Activated B cell treated with CpG ODN at 0.5 μM for 24 hours (primary cell): ENCODE measurements around the gene PSD4. TPM values are rescaled to one million over a fixed set of nuclear protein-coding genes. Genes with fewer than 3 reads are reported as not detected.

Experiments
- ATAC-seq: fragments of 200-7000 bp; cut with Tn5 transposase; one replicate; pipeline ENCODE4 v1.10.0; 2021; ENCODE audit warnings: low read depth, mild to moderate bottlenecking, moderate library complexity
- CTCF ChIA-PET: fragments of 350-600 bp; sonication (Branson Sonifier 250); formaldehyde crosslinking; loops from one replicate; lab custom pipeline; 2021; ENCODE audit warnings: antibody characterized with exemption; lab: Charles Lee
- POLR2A ChIA-PET: fragments of 350-600 bp; sonication (Branson Sonifier 250); formaldehyde crosslinking; loops from one replicate; lab custom pipeline; 2021; ENCODE audit warnings: antibody characterized with exemption; lab: Charles Lee
- DNase-seq: peaks from one replicate; pipeline ENCODE4 v3.0.0; 2022
- H3K27ac Mint-ChIP-seq: one replicate; pipeline ENCODE4 v1.8.0; 2020; ENCODE audit warnings: mixed read lengths
- H3K27me3 Mint-ChIP-seq: one replicate; pipeline ENCODE4 v1.8.0; 2021; ENCODE audit warnings: mixed read lengths
- H3K36me3 Mint-ChIP-seq: one replicate; pipeline ENCODE4 v1.8.0; 2021; ENCODE audit warnings: low read depth, mixed read lengths
- H3K4me1 Mint-ChIP-seq: one replicate; pipeline ENCODE4 v1.8.0; 2021; ENCODE audit warnings: mixed read lengths
- H3K4me3 Mint-ChIP-seq: one replicate; pipeline ENCODE4 v1.8.0; 2020; ENCODE audit warnings: mild to moderate bottlenecking, mixed read lengths
- H3K9me3 Mint-ChIP-seq: one replicate; pipeline ENCODE4 v1.8.0; 2020; ENCODE audit warnings: mixed read lengths
- CTCF ChIP-seq: fragments of 200-600 bp; IDR thresholded peaks from one replicate; pipeline ENCODE4 v1.8.0; 2022; ENCODE audit warnings: antibody characterized with exemption, mild to moderate bottlenecking
- intact Hi-C: fragments of 100-400 bp; cut with micrococcal nuclease; formaldehyde crosslinking; loops from one replicate; pipeline ENCODE4 v1.15.1; 2024
- total RNA-seq: library from RNA; stranded (reverse); gene quantifications from 2 replicates; pipeline ENCODE4 v1.2.3, GENCODE V29; 2022

PSD4 gene
- total RNA-seq: 161 and 182 TPM in 2 replicates

DNA sequence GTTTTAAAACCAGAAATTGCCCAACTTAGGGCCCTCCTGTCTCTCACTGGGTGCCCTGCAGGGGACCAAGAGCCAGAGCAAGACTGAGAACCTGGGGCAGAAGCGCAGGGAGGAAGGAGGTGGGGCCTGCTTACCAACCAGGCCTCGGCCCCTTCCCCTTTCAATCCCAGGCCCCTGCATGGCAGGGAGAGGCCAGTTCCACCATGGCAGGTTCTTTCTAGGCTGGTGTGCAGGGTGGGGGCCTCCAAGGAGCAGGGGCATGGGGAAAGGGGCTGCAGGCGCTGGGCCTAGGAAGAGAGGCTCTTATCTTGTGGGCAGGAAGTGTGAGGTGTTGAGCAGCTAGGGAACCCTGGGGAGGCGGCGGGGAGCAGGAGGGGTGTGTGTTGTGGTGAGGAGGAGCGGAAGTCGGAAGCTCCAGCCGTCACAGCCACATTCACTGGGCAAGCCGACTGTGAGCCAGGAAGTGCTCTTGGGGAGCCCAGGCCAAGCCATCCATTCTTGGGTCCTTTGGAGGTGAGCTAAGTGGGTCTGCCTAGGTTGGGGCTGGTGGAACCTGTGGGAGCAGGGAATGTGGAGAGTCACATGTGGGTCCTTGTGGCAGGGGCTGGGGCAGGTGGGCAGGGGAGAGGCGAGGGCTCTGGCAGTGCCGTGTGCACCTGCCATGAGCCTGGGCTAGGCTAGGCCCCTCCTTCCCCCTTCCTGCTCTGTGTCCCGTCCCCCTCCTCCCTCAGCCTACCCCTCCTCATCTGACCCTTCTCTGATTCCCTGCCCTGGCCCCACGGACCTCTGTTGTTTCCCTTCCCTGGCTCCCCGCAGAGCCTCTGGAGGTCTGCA is at the start of gene PSD4:
PSD4 (plus strand) TSS at position 430 of the 834 bp plus-strand sequence. CDS start 8,486 bp downstream, outside the sequence.
- peak within 1 kb of the TSS; percentile 91 for H3K27ac Mint-ChIP-seq
- CTCF ChIA-PET: interaction anchor here (0.6 to 5.8 kb wide), 9 partner anchors 7 to 216 kb away, joined by 3 to 120 read pairs (median 4); no protein-coding TSS in a partner anchor

DNA sequence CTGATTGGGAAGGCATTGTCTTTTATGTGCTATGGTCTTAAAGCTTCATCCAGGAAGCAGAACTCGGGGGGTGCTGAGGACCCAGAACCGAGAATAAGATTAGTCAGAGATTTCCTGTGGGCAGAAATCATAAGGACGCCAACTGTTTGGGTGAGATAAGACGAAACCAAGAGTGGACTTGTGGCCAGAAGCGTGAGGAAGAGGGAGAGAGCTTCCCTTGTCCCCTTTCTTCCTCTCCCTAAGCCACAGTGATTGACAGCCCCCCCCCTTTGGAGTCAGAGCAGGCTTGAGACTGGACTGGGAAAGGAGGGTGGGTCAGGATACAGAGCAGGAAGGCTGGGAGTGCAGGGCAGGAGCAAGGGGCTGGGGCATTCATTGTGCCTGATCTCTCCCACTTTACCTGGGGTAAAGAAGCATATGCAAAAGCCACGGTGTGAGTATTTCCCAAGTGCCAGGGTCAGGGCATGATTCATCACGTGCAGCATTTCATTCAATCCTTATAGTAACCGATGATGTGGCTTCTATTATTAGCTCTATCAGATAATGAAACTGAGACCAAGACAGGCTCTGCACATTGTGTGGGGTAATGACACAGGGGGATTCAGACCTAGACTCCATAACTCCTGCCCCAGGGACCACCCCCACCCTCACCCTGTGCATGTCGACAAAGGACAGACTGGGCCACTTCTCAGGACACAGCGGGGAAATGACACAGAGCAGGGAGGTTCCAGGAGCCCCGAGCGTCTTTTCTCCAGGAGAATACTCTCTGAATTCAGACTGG is 49.4 kb upstream of the PSD4 start:
- Mint-ChIP-seq H3K4me3 (peak overlapping the region; percentile 25), H3K4me1 (peaks cover 26% of the 10 kb centered on the region), H3K27me3 (no peaks in the 10 kb centered on the region), H3K36me3 (no peaks in the 10 kb centered on the region), H3K9me3 (no peaks in the 10 kb centered on the region), H3K27ac (peak overlapping the region; percentile 14)
- ChIA-PET POLR2A (interaction anchor here (1.1 kb wide), 1 partner anchor 49 kb away, joined by 4 read pairs; the partner anchor contains the start of gene PSD4), CTCF (interaction anchor here (1.4 to 1.7 kb wide), 2 partner anchors 13 to 75 kb away, joined by 3 to 4 read pairs; no protein-coding TSS in a partner anchor)
- ATAC-seq (peak; percentile 66), DNase-seq (no peak)
- intact Hi-C loops: loop anchor here (5.0 kb wide), 1 partner anchor 42 kb away; no protein-coding TSS in a partner anchor
- no peak for TF ChIP-seq CTCF

More for the DNA sequence above, at the start of gene PSD4:
- TF ChIP-seq CTCF: no peak
- Mint-ChIP-seq H3K4me1 (peaks cover 85% of the 10 kb centered on the region), H3K9me3 (peaks cover 4% of the 10 kb centered on the region), H3K4me3 (peak within 1 kb of the TSS; percentile 87), H3K27me3 (peaks cover 2% of the 10 kb centered on the region), H3K36me3 (peaks cover 40% of the 10 kb centered on the region)
- ATAC-seq (peak; percentile 75), DNase-seq (peak; percentile 69)
- intact Hi-C loops: loop anchor here (10.0 kb wide), 2 partner anchors 521 to 1119 kb away; partner anchors contain the start of gene TMEM87B
- POLR2A ChIA-PET: interaction anchor here (0.7 to 5.4 kb wide), 15 partner anchors 9 to 216 kb away, joined by 3 to 88 read pairs (median 5); no protein-coding TSS in a partner anchor

GRCh38 chr2:113124984-113125855 is 48.6 kb upstream of the PSD4 start:
- Mint-ChIP-seq H3K36me3 (no peaks in the 10 kb centered on the region), H3K4me3 (no peak overlapping the region), H3K9me3 (no peaks in the 10 kb centered on the region), H3K27ac (no peak overlapping the region), H3K27me3 (no peaks in the 10 kb centered on the region), H3K4me1 (peaks cover 25% of the 10 kb centered on the region)
- ATAC-seq (no peak), DNase-seq (no peak)
- ChIA-PET POLR2A (no interaction called here), CTCF (interaction anchor here (1.4 to 1.7 kb wide), 3 partner anchors 11 to 74 kb away, joined by 3 to 5 read pairs (median 4); no protein-coding TSS in a partner anchor)
- TF ChIP-seq CTCF: no peak
- intact Hi-C loops: loop anchor here (5.0 kb wide), 1 partner anchor 43 kb away; no protein-coding TSS in a partner anchor

DNA sequence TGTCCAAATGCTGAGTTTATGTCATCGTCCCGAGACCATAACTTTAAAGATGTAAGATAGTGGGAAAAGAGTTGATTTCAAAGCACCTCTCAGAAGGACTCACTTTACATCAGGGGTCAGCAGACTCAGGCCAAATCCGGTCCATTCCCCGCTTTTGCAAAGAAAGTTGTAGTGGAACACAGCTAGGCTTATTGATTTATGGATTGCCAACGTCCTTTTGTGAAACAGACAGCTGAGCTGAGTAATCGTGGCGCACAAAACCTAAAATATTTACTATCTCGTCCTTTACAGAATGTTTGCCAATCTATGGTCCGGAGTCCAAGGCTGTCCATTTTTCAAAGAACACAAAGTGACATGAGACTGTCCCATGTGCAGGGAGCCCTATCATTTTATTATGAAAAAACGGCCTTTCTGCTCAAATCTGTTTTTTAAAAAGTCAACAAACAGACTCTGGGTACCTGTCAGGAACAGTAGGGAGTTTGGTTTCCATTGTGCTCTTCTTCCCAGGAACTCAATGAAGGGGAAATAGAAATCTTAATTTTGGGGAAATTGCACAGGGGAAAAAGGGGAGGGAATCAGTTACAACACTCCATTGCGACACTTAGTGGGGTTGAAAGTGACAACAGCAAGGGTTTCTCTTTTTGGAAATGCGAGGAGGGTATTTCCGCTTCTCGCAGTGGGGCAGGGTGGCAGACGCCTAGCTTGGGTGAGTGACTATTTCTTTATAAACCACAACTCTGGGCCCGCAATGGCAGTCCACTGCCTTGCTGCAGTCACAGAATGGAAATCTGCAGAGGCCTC is 46.7 kb upstream of the PSD4 start, which contains the start of gene IL1RN:
IL1RN (plus strand) TSS at position 754 of the 801 bp plus-strand sequence; CDS start at position 781, 27 bp downstream.
- H3K4me1 Mint-ChIP-seq: peaks cover 15% of the 10 kb centered on the region
- no peaks in the 10 kb centered on the region for H3K36me3 Mint-ChIP-seq
- no peak for DNase-seq
- no peak within 1 kb of the TSS for H3K4me3 Mint-ChIP-seq
- ATAC-seq: no peak
- H3K9me3 Mint-ChIP-seq: no peaks in the 10 kb centered on the region
- TF ChIP-seq CTCF: no peak
- intact Hi-C loops: no loop called here
- H3K27ac Mint-ChIP-seq: no peak within 1 kb of the TSS
- ChIA-PET CTCF (interaction anchor here (1.5 kb wide), 1 partner anchor 9 kb away, joined by 5 read pairs; no protein-coding TSS in a partner anchor), POLR2A (interaction anchor here (0.6 kb wide), 1 partner anchor 10 kb away, joined by 5 read pairs; no protein-coding TSS in a partner anchor)
- H3K27me3 Mint-ChIP-seq: no peaks in the 10 kb centered on the region
